B cell (primary cell): ENCODE data around the gene NT5E. TPM values are rescaled to one million over a fixed set of nuclear protein-coding genes. Genes with fewer than 3 reads are reported as not detected.

Experiments used
- ATAC-seq: fragments of 200-7000 bp; cut with Tn5 transposase; one replicate; pipeline ENCODE4 v1.10.0; 2021; ENCODE audit warnings: low read depth, mild to moderate bottlenecking, moderate number of reproducible peaks, moderate library complexity
- CTCF ChIA-PET: fragments of 350-600 bp; sonication (Branson Sonifier 250); formaldehyde crosslinking; loops from one replicate; lab custom pipeline; 2021; ENCODE audit warnings: antibody characterized with exemption, inconsistent platforms; lab: Charles Lee
- POLR2A ChIA-PET: fragments of 350-600 bp; sonication (Branson Sonifier 250); formaldehyde crosslinking; loops from one replicate; lab custom pipeline; 2021; ENCODE audit warnings: antibody characterized with exemption; lab: Charles Lee
- DNase-seq: peaks from one replicate; pipeline ENCODE4 v3.0.0; 2013
- H2AFZ ChIP-seq: 2 replicates; pipeline ENCODE4 v1.6.1; 2012; ENCODE audit warnings: mild to moderate bottlenecking, low read depth, low read length; ENCODE audit not compliant: insufficient read depth, poor library complexity, severe bottlenecking
- H3K27ac ChIP-seq, 2 donors: 1 replicate in 1 of 2; 2 replicates in 1 of 2; pipeline ENCODE4 v1.5.1; 2012 to 2013; ENCODE audit warnings: low read length in 2 of 2, mild to moderate bottlenecking in 2 of 2, moderate library complexity in 1 of 2
- H3K27me3 ChIP-seq, 4 experiments: fragments of 200-600 bp in 1 of 4; sonication (generic) in 1 of 4; replicated peaks in 1 of 4; 1 replicate in 2 of 4; 2 replicates in 2 of 4; pipeline versions ENCODE4 v1.6.1 to v1.7.0; 2013 to 2016; ENCODE audit warnings: low read length in 3 of 4, mild to moderate bottlenecking in 2 of 4, mixed read lengths in 1 of 4, moderate library complexity in 1 of 4; ENCODE audit not compliant: insufficient read depth in 4 of 4, control insufficient read depth in 3 of 4; ENCODE audit errors: control extremely low read depth in 1 of 4
- H3K36me3 ChIP-seq, 2 experiments: replicated peaks in 1 of 2; 1 replicate in 1 of 2; 2 replicates in 1 of 2; pipeline versions ENCODE4 v1.6.1 to v1.7.1; 2013; ENCODE audit warnings: low read length in 1 of 2; ENCODE audit not compliant: insufficient read depth in 2 of 2, control insufficient read depth in 1 of 2; ENCODE audit errors: control extremely low read depth in 1 of 2, extremely low read depth in 1 of 2
- H3K4me1 ChIP-seq, 2 donors: fragments of 200-600 bp in 1 of 2; sonication (generic) in 1 of 2; 1 replicate in 1 of 2; 2 replicates in 1 of 2; pipeline versions ENCODE4 v1.5.1 to v1.6.1; 2013 to 2017; ENCODE audit warnings: low read length in 2 of 2; ENCODE audit not compliant: control insufficient read depth in 2 of 2, insufficient read depth in 2 of 2
- H3K4me2 ChIP-seq: replicated peaks from 2 replicates; pipeline ENCODE3; 2012; ENCODE audit warnings: mild to moderate bottlenecking, low read depth, low read length; ENCODE audit not compliant: poor library complexity, severe bottlenecking
- H3K4me3 ChIP-seq, 5 experiments: fragments of 200-600 bp in 1 of 5; sonication (generic) in 1 of 5; 1 replicate in 3 of 5; 2 replicates in 2 of 5; pipeline versions ENCODE4 v1.5.1 to v1.7.0; 2011 to 2016; ENCODE audit warnings: low read length in 4 of 5, mild to moderate bottlenecking in 4 of 5, low read depth in 2 of 5, control low read depth in 1 of 5, moderate library complexity in 1 of 5; ENCODE audit not compliant: insufficient read depth in 1 of 5; ENCODE audit errors: control extremely low read depth in 1 of 5, extremely low read depth in 1 of 5
- H3K79me2 ChIP-seq: fragments of 200-600 bp; sonication (generic); one replicate; pipeline ENCODE4 v1.6.0; 2016; ENCODE audit warnings: low read length; ENCODE audit not compliant: control insufficient read depth, insufficient read depth
- H3K9ac ChIP-seq: fragments of 200-600 bp; sonication (generic); 2 replicates; pipeline ENCODE4 v1.6.1; 2017; ENCODE audit warnings: mild to moderate bottlenecking, low read length, moderate library complexity
- H3K9me3 ChIP-seq, 3 donors: one replicate each; pipeline versions ENCODE4 v1.6.1 to v1.7.1; 2013; ENCODE audit warnings: low read length in 2 of 3; ENCODE audit not compliant: control insufficient read depth in 2 of 3, insufficient read depth in 1 of 3; ENCODE audit errors: control extremely low read depth in 1 of 3
- H4K20me1 ChIP-seq: 2 replicates; pipeline ENCODE4 v1.6.0; 2012; ENCODE audit warnings: mild to moderate bottlenecking, low read length; ENCODE audit not compliant: insufficient read depth, control insufficient read depth, poor library complexity, severe bottlenecking
- H3K27ac Mint-ChIP-seq: one replicate; pipeline ENCODE4 v1.8.0; 2021; ENCODE audit warnings: mixed read lengths
- H3K27me3 Mint-ChIP-seq: one replicate; pipeline ENCODE4 v1.8.0; 2021; ENCODE audit warnings: mixed read lengths
- H3K4me1 Mint-ChIP-seq: one replicate; pipeline ENCODE4 v1.8.0; 2021; ENCODE audit warnings: mixed read lengths
- H3K4me3 Mint-ChIP-seq: one replicate; pipeline ENCODE4 v1.8.0; 2021; ENCODE audit warnings: mixed read lengths
- H3K9me3 Mint-ChIP-seq: one replicate; pipeline ENCODE4 v1.8.0; 2022; ENCODE audit warnings: mixed read lengths; ENCODE audit not compliant: insufficient read depth
- EZH2 ChIP-seq: IDR thresholded peaks from 2 replicates; pipeline ENCODE4 v1.6.1; 2012; ENCODE audit warnings: borderline replicate concordance, low read depth, mild to moderate bottlenecking, moderate library complexity, low read length; ENCODE audit not compliant: insufficient read depth, poor library complexity, severe bottlenecking
- WGBS: methylation state at CpG from one replicate; pipeline ENCODE4 v1.1.5; 2013; ENCODE audit warnings: missing lambda C conversion rate; ENCODE audit not compliant: insufficient coverage; 5-methylcytosine and 5-hydroxymethylcytosine counted together
- intact Hi-C: fragments of 100-400 bp; cut with micrococcal nuclease; formaldehyde crosslinking; loops from one replicate; pipeline ENCODE4 v1.10.0; 2022
- polyA plus RNA-seq: library from polyadenylated mRNA; depleted of rRNA; stranded (reverse); fragments of >200 nt; gene quantifications from 2 replicates; pipeline ENCODE4 v1.2.3, GENCODE V29; 2012
- total RNA-seq, 2 donors: library from RNA; stranded (reverse); fragments of 120-200 nt in 1 of 2; gene quantifications; 1 replicate in 1 of 2; 2 replicates in 1 of 2; pipeline versions ENCODE4 v1.2.3 to v1.2.4, GENCODE V29; 2013 to 2022
- TF ChIP-seq, protein P1 (sequence below): fragments of 200-600 bp; IDR thresholded peaks from one replicate; pipeline ENCODE4 v1.8.0; 2022; ENCODE audit warnings: antibody characterized with exemption, mild to moderate bottlenecking

Gene NT5E
- total and polyA plus RNA-seq, 2 donors (not counting 1 experiment from before 2014, with no cell fraction given): 11.6 to 23.2 TPM

DNA sequence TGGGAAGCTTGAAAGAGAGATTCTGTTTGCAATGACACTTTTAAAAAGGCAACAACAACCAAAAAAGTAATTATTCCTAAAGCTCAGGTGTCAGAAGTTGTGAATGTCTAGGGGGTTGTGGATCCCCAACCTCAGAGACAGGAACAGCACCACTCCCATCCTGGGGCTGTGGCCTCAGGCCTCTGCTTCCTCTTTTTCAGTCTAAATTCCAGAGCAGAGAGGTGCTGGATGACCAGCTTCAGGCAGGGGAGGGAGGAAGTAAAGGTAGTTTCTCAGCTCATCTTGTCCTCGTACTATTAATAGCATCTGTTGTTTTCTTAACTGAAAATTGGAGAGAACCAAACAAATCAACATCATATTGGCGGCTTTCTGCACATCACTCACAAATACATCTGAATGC is 8.3 kb downstream of the NT5E start:
- intact Hi-C loops: loop anchor here (1.0 to 10.0 kb wide), 2 partner anchors 8 to 217 kb away; partner anchors contain the start of gene NT5E
- H3K4me3 Mint-ChIP-seq: peak overlapping the region; percentile 40
- Histone ChIP-seq H3K9ac (no peak overlapping the region), H3K27me3 (peaks cover 0 to 3% (median 0%) of the 10 kb centered on the region in 4 experiments), H3K79me2 (peaks cover 39% of the 10 kb centered on the region), H3K36me3 (no peaks in the 10 kb centered on the region), H4K20me1 (no peaks in the 10 kb centered on the region), H3K4me3 (no peak overlapping the region), H2AFZ (no peak overlapping the region), H3K27ac (peak overlapping the region; percentile 54 to 72), H3K4me1 (peaks cover 45 to 80% of the 10 kb centered on the region in 2 donors), H3K9me3 (no peaks in the 10 kb centered on the region), H3K4me2 (peak overlapping the region; percentile 52)
- WGBS: no CpG with 5 or more reads among the region's 2 CpGs
- no peaks in the 10 kb centered on the region for H3K9me3 Mint-ChIP-seq
- peak overlapping the region; percentile 64 for H3K27ac Mint-ChIP-seq
- H3K4me1 Mint-ChIP-seq: peaks cover 93% of the 10 kb centered on the region
- ChIA-PET CTCF (interaction anchor here (3.1 to 3.9 kb wide), 2 partner anchors 8 to 25 kb away, joined by 15 to 17 read pairs; partner anchors contain the start of gene NT5E), POLR2A (interaction anchor here (2.5 kb wide), 1 partner anchor 8 kb away, joined by 6 read pairs; the partner anchor contains the start of gene NT5E)
- no peak for DNase-seq
- ATAC-seq: peak; percentile 28
- TF ChIP-seq EZH2: no peak
- TF ChIP-seq, protein P1, sequence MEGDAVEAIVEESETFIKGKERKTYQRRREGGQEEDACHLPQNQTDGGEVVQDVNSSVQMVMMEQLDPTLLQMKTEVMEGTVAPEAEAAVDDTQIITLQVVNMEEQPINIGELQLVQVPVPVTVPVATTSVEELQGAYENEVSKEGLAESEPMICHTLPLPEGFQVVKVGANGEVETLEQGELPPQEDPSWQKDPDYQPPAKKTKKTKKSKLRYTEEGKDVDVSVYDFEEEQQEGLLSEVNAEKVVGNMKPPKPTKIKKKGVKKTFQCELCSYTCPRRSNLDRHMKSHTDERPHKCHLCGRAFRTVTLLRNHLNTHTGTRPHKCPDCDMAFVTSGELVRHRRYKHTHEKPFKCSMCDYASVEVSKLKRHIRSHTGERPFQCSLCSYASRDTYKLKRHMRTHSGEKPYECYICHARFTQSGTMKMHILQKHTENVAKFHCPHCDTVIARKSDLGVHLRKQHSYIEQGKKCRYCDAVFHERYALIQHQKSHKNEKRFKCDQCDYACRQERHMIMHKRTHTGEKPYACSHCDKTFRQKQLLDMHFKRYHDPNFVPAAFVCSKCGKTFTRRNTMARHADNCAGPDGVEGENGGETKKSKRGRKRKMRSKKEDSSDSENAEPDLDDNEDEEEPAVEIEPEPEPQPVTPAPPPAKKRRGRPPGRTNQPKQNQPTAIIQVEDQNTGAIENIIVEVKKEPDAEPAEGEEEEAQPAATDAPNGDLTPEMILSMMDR: no peak
- peaks cover 8% of the 10 kb centered on the region for H3K27me3 Mint-ChIP-seq

DNA sequence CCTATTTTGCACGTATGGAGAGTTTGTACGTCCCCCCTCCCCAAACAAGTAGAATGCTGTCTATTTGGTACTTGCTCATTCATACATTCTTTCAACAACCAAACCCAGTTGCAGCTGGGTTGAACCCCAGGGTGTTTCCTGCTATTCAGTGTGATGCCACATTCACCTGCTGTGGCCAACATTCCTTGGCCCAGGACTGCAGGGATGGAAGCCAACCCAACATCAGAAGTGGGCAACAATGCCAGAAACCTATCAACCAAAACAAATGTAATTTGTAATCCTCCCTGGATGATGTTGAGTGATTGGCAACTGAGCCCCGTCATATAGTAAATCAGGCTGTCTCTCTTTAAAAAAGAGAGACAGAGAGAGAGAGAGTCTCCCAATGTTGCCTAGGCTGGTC is 8.9 kb downstream of the NT5E start:
- Histone ChIP-seq H3K4me3 (no peak overlapping the region), H3K36me3 (no peaks in the 10 kb centered on the region), H3K27ac (peak overlapping the region; percentile 54 to 72), H2AFZ (no peak overlapping the region), H3K4me1 (peaks cover 41 to 74% of the 10 kb centered on the region in 2 donors), H3K9ac (no peak overlapping the region), H3K9me3 (no peaks in the 10 kb centered on the region), H3K27me3 (peaks cover 0 to 3% (median 0%) of the 10 kb centered on the region in 4 experiments), H4K20me1 (no peaks in the 10 kb centered on the region), H3K79me2 (peaks cover 35% of the 10 kb centered on the region), H3K4me2 (peak overlapping the region; percentile 52)
- DNase-seq (no peak), ATAC-seq (no peak)
- Mint-ChIP-seq H3K27me3 (peaks cover 8% of the 10 kb centered on the region), H3K9me3 (no peaks in the 10 kb centered on the region), H3K4me1 (peaks cover 91% of the 10 kb centered on the region), H3K27ac (peak overlapping the region; percentile 71), H3K4me3 (peak overlapping the region; percentile 29)
- CTCF ChIA-PET: interaction anchor here (3.1 to 3.9 kb wide), 2 partner anchors 8 to 24 kb away, joined by 15 to 17 read pairs; partner anchors contain the start of gene NT5E
- TF ChIP-seq, protein P1: no peak
- no peak for TF ChIP-seq EZH2
- intact Hi-C loops: loop anchor here (1.0 to 10.0 kb wide), 2 partner anchors 8 to 216 kb away; partner anchors contain the start of gene NT5E
- POLR2A ChIA-PET: interaction anchor here (2.5 kb wide), 1 partner anchor 9 kb away, joined by 6 read pairs; the partner anchor contains the start of gene NT5E
- WGBS: 100% methylated on average over 1 of the region's 3 CpGs
